ENCODE results near the gene MYL1.

GRCh38 chr2:210299866-210300373, 15.1 kb downstream of the MYL1 start:
- TF ChIP-seq CTCF (IDR thresholded peaks at IDR 0.05; ENCODE audit: insufficient read depth, low read depth, low read length) (no peak), EZH2 (IDR thresholded peaks at IDR 0.05; ENCODE audit: insufficient read depth, low read length) (no peak)

All from astrocyte (in vitro differentiated cells and primary cell).